IPS-18c (cell line): ENCODE data around the gene TMEM170A.
"Not testable (repeated sequence)": the region's sequence is repeated elsewhere in the genome, so short reads cannot be mapped to it uniquely, and the experiment has no call there.

Experiments used
- H3K4me3 ChIP-seq: 2 replicates; pipeline ENCODE4 v1.7.0; 2013; ENCODE audit warnings: low read depth, mild to moderate bottlenecking, low read length, moderate library complexity; ENCODE audit not compliant: insufficient read depth
- H3K9me3 ChIP-seq: one replicate; pipeline ENCODE4 v1.6.1; 2013; ENCODE audit warnings: mild to moderate bottlenecking, low read length, moderate library complexity; ENCODE audit not compliant: control insufficient read depth, insufficient read depth

The TMEM170A gene

DNA sequence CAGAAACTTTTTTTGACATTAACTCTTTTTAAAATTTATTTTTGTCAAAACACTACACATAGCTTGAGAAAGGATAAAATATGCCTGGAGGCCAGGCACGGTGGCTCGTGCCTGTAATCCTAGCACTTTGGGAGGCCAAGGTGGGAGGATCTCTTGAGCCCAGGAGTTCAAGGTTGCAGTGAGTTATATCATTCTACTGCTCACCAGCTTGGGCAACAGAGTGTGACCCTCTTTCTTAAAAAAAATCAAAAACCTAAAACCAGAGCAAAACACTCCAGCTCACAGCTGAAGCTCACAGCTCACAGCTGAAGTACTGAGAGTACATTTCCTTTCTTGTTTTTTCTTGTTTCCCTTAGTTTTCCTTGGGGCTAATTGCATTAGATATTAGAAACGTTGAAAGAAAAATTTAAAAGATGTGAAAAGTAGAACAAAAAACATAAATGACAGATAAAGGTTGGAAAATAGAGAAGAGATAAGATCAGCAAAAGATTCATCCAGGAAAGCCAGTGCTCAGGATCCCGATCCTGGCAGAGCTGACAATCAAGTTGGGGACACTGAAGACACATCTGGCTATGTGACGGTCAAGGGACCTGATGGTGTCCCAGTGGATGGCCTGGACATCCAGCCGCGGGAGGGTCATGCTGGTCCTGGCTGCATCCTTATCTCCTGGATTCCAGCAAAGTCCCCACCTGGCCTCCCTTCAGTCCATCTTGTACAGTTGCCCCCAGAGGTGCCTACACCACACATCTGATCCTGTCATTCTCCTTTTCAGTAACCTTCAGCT lies 20.9 kb upstream of the TMEM170A start:
- Histone ChIP-seq H3K9me3 (no peaks in the 10 kb centered on the region), H3K4me3 (no peak overlapping the region)

DNA sequence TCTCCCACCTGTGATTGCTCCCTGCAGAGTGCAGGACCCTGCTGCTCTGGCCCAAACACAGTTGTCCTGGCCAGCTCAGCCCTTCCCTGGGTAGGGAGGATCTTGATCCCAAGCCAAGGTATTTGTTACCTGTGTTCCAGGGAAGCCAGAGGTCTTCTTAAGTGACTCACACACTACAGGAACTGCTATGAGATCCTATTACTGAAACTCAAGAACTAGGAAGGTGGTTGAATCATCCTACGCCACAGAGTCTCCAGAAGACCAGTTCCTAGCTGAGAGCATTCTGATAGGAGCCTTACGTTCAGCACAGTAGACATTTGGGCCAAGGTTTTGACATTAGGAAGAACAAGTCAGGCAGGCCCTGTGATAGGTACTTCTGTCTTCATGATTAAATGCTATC lies 18.7 kb upstream of the TMEM170A start:
- Histone ChIP-seq H3K4me3 (no peak overlapping the region), H3K9me3 (no peaks in the 10 kb centered on the region)

DNA sequence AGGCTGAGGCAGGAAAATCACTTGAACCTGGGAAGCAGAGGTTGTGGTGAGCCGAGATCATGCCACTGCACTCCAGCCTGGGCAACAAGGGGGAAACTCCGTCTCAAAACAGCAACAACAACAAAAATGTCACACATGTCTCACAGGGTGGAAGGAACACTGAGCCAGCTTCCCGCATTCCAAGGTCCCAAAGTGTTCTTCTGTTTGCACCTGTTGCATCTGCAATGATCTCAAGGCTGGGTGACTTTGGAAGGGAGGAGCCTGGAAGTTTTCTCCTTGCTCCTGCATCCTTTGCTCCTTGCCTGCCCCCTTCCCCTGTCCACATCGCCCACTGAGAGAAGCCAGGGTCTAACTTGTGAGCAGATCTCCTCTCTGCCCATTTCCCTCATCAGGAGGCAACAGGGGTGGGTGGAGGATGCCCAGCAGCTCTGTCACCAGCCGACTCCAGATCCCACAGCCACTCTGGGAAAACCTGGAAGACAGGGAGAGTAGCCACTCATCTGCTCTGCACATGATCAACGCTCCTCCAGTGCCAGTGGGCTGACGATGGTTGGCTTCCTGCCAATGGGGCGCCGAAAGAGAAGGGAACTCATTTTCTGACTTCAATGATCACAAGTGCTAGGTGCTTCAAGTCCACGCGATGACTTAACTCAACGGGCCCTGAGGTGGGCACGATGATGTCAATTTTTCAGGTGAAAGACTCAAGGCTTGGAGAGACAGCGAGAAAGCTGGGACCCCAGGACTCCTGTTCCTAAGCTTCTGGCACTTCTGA lies 18.1 kb upstream of the TMEM170A start:
- no peak overlapping the region for H3K4me3 ChIP-seq
- no peaks in the 10 kb centered on the region for H3K9me3 ChIP-seq

DNA sequence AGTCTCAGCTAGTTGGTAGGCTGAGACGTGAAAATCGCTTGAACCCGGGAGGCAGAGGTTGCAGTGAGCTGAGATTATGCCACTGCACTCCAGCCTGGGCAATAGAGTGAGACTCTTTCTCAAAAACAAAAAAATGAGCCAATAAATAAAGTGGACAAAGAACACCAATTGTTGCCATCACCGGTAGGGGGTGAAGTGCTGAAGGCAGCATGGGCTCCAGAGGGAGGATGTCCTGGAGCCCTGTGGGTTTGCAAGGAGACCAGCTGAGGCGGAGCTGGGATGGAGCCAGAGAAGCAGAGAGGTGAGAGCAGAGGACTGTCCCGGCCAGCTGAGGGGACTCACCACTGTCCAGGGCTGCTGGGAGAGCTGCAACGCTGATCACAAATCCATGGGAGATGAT lies 17.0 kb upstream of the TMEM170A start:
- Histone ChIP-seq H3K9me3 (no peaks in the 10 kb centered on the region), H3K4me3 (no peak overlapping the region)

DNA sequence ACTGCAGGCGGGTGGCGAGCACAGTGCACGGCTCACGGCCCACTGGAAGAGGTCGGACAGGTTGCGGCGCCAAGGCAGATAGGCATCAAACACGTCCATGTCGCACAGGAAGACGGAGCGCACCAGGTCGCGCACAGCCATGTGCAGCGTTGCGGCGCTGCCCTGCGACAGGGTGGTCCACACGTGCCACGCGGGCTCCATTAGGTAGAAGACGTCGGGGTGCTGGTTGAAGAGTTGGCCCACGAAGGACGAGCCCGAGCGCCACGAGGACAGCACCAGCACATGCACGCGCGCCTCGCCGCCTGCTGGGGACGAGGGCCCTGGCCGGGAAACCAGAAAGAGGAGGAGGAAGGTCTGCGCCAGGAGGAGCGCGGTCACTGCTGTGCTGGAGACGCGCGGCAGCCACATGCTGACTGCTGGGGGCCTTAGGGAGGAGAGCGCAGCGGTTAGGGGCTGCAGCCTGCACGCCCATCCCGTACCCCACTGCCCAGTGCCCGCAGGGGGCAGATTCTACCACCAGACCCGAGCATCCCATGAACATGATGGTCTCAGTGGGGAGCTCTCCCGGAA lies 15.0 kb upstream of the TMEM170A start:
- no peak overlapping the region for H3K4me3 ChIP-seq
- H3K9me3 ChIP-seq: no peaks in the 10 kb centered on the region

DNA sequence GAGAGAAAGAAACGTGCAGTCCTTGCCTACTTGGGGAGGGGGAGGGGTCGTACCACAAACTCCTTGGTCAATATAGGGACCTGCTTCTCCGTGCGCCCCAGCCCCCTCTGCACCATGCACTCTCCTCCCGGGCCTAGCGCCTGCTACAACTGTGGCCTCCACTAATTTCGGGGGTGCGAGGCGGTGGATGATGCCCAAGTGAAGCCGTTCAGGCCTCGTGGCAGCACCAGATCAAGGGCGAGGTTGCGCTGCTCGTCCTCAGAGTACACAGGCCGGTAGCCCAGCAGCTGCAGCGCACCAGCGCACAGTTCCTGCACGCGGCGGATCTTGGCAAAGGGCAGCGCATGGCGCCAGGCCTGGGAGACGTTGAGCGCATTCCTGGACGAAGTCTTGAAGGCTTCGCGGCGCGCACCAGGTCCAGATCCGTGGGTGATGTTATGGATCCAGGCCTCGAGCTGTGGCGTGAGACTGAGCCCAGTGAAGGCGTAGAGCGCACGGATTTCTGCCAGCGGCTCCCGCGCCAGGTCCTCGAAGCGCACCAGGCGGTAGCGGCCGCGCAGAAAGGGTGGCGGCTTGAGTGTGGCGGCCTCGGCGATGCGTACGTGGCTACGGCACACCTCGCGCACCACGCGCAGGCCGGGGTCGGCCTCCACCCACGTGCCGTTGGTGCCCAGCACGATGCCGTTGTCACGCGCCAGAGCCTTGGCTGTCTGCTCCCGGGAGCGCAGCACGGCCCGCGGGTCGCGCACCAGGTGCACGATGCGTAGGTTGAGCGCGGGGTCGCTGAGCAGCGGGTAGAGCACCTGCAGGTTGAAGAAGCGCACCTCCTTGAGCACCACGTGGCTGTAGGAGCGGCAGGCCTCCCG lies 14.2 kb upstream of the TMEM170A start:
- H3K4me3 ChIP-seq: no peak overlapping the region
- no peaks in the 10 kb centered on the region for H3K9me3 ChIP-seq

DNA sequence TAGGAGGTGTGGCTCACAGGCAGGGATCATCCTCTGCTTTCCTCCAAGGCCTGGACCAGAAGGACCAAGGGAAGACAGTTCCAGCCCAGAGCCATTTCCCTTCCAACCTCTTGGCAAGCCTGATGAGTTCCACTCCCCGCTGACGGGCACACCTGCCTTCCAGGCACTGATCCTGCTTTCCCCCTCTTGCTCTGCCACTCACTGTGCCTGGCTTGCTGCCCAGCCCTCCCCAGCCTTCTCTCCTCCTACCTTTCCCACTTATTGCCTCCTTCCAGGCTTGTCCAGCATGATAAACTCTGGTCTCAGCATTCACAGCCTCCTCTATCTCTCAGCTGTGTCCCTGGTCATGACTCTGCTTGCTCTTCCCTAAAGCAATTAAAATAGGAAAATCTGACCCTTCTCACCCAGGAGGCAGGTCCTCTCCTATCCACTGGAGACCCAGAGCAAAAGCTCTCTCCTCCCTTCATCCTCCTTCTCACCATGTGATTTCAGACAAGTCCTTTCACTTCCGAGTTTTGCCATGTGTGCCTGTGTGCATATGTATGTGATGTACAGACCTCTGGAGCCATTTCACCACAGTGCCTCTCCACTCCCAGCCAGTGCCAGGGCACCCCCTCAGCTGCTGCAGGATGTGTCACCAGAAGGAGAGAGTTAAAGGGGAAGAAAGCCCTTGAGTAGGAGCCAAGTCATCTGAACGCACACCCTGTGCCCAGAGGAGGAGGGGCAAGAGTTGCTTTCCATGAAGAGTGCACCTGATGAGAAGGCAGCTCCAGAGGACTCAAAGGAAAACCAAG lies 13.4 kb upstream of the TMEM170A start:
- H3K4me3 ChIP-seq: no peak overlapping the region

DNA sequence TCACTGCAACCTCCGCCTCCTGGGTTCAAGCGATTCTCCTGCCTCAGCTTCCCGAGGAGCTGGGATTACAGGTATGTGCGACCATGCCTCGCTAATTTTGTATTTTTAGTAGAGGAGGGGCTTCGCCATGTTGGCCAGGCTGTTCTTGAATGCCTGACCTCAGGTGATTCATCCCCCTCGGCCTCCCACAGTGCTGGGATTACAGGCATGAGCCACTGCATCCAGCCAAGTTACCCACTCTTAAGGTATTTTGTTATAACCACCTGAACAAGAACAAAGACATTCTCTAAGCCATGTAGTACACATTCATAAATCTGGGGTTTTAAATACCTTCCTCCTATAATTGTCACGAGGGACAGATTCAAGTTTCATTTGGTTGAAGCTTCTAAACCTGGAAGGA lies 12.3 kb upstream of the TMEM170A start:
- Histone ChIP-seq H3K9me3 (no peaks in the 10 kb centered on the region), H3K4me3 (no peak overlapping the region)

More for the DNA sequence above, 13.4 kb upstream of the TMEM170A start:
- no peaks in the 10 kb centered on the region for H3K9me3 ChIP-seq

DNA sequence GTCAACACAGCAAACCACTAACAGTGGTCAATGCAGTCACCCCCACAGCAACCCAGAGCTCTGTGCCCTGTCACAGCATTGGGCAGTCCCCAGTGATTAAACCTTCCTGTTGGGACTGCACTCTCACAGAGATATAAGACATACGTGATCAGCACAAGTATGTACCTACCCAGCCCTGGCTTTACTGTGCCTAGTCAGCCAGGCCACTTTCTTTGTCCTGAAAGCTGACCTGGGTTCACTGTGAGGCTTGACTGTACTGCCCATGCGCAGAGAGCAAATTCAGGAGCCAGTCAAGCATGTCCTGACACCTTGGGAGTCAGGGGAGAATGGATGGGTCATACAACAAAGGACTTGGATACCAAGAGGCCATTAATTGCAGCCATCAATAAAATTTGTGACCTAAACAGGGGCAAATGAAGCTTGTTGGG lies 10.9 kb upstream of the TMEM170A start:
- H3K4me3 ChIP-seq: no peak overlapping the region
- H3K9me3 ChIP-seq: no peaks in the 10 kb centered on the region

DNA sequence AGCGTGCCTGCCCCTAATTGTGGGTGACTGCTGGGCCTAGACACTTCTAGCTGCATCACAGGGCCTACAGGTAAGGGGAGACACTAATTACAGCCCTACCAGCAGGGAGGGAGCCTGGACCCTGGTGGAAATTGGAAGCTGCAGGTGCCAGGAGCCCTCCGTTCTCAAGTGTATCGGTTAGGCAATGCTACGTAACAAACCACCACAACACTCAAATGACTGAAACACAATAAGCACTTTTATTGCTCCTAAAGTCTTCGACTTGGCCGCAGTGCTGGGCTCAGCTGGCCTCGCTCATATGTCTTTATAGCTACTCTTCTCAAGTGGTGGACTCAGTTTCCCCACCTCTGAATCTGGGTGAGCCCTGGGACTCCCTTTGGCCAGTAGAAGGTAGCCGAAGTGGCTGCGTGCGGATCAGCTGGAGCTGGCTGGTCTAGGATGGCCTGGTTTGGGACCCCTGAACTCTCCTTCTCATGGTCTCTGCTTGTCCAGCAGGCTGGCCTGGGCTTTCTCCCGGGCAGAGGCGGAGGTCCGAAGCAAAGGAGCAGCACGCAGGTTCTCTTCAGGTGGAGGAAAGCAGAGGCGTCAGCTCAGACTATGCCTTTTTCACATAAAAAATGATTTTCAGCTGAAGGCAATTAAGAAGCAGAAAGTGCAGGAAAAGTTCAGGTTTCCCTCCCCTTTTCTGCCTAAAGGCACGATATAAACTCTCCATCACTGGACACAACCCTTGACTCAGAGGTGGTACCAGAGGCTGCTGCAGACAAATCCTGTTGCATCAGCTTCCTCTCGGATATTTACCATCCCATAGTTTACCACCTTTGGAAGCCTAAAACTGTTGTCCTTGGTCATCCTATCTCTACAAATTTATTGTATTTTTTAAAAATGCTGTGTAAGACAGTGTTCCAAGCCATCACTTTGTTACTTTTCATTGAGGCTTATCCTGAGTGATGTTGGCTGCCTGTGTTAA lies 8.7 kb upstream of the TMEM170A start:
- Histone ChIP-seq H3K4me3 (no peak overlapping the region), H3K9me3 (no peaks in the 10 kb centered on the region)

DNA sequence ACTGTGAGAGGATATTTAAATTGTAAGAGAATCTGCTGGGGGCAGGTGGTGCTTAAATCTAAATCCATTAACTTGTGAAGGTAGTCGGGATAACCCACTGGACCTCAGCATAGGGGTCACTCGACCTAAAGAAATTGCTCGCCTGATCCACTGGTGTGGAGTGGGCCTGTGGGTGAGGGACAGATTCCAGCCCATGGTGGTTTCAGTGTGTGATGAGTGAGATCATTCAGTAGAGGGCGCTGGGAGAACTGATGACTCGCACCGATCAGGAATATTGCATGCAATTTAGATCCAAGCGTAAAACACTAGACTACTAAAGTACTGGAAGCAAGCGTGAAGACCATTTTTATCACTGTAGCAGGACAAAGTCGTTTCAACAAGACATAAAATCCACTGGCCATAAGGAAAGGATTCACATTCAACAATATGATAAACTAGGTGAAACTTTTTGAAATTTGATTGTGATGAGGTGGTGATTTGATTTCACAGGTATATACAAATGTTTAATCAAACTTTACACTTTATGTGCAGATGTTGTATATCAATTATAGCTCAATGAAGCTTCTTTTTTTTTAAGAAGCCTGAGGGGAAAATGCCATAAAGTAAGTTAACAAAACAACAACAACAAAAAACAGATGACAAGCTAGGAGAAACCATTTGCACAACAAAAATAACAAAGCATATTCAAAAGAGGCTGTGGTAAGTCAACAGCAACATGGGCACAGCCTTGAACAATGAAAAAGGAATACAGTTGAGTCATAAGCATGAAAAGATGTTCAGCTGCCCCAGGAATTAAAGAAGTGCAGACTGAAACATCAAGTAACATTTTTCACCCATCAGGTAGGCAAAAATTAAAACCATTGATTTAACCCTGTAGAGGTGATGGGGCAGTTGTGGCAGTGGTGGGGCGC lies 7.5 kb upstream of the TMEM170A start:
- no peak overlapping the region for H3K4me3 ChIP-seq
- no peaks in the 10 kb centered on the region for H3K9me3 ChIP-seq

DNA sequence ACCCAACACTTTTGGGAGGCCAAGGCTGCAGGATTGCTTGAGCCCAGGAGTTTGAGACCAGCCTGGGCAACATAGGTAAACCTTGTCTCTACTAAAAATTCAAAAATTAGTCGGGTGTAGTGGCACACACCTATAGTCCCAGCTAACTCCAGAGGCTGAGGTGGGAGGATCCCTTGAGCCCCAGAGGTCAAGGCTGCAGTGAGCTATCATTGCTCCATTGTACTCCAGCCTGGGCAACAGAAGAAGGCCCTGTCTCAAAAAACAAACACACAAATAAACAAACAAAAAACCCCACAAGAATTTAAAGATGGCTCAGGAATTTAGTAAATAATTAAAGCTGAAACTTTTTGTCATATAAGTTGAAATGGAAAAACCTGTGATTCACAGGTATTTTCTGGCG lies 2.3 kb upstream of the TMEM170A start:
- Histone ChIP-seq H3K4me3 (no peak overlapping the region), H3K9me3 (no peaks in the 10 kb centered on the region)

DNA sequence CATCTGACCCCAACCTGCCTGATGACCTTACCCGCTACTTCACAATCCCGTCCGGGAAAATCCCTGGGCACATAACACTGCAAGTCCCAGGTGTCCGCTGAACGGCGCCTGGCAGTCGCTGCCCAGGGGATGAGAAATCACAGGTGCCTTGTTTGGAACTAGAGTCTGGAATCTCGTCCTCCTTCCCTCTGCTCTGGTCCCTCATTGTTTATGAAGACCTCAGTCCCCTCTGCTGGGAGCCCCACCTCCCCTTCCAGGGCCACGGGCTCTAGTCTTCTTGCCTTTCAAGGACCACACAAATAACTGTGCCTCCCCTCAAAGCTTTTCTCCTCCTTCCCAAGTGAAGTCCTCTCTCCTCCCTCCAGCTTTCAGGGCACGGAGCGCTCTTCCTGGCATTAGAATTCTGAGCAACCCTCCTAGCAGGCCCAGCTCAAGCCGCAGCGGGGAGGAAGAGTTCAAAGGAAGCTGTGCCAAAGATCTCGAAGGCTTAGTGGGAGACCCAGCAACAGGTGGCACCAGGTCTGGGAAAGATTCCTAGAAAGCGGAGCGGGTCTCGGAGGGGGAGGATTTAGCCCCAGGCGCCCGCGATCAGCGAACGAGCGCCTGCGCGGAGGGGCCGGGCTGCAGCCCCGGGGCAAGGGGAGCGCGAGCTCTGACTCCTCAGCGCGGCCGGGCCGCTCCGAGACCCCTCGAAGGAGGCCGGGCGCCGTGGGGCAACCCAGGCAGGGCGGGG lies 934 bp downstream of the TMEM170A start:
- H3K9me3 ChIP-seq: not testable (repeated sequence)
- H3K4me3 ChIP-seq: peak overlapping the region; percentile 81

DNA sequence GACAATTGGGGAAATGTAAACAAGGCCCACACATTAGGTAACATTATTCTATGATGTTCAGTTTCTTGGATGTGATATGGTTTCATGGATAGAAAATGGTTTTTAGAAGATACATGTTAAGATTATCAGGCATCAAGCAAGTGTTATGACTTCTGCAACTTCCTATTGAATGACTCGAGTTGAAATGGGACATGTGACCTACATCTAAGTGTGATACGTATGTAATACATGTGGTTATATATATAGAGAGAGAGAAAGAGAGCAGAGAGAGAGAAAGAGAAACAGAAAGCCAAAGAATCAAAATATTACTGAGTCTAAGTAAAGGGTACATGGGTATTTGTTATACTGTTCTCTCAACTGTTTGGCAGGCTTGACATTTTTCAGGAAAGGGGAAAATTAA lies 1.7 kb downstream of the TMEM170A start:
- Histone ChIP-seq H3K4me3 (no peak overlapping the region), H3K9me3 (no peaks in the 10 kb centered on the region)
